NCI-H510A treated with DMSO at 0.1 percent for 48 hours (cell line): ENCODE data around the gene PLEKHH3.
"Not testable (repeated sequence)": the region's sequence is repeated elsewhere in the genome, so short reads cannot be mapped to it uniquely, and the experiment has no call there.

Experiments
- DNase-seq: peaks from one replicate; lab custom pipeline; 2025; lab: John Stamatoyannopoulos, UW

The PLEKHH3 gene

GRCh38 chr17:42629411-42630009 is 47.3 kb downstream of the PLEKHH3 start:
- no peak for DNase-seq

- not testable (repeated sequence) for DNase-seq
Measured at GRCh38 chr17:42627032-42627764, 49.6 kb downstream of the PLEKHH3 start.

DNA sequence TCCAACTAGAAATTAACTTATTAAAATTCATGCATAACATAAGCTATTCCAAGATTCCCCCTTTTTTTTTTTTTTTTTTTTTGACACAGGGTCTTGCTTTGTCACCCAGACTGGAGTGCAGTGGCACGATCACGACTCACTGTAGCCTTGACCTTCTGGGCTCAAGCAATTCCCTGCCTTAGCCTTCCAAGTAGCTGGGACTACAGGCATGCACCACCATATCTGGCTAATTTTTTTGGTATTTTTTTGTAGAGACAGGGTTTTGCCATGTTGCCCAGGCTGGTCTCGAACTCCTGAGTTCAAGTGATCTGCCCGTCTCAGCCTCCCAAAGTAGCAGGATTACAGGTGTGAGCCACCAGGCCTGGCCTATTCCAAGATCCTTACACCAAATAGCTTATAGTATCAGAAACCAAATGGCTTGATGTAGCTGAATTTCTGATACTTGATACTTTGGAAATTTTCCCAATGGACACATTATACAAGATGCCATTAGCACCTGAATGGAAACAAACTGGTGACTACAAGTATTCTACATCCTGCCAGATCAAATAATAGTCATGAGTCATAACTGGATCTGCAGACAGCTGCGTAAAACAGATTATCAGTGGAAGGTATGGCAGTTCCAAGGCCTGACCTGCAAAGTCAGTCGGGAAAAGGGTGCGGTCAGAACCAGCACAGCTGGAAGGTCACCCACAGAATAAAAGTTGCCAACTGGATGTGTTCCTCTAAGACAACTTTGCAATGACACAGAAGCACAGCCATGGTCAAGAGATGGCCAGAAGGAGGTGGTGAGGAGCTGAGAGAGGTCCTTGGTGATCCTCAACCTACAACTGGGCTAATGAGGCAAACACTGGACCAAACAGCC is 52.8 kb downstream of the PLEKHH3 start:
- peak; percentile 8 for DNase-seq

DNA sequence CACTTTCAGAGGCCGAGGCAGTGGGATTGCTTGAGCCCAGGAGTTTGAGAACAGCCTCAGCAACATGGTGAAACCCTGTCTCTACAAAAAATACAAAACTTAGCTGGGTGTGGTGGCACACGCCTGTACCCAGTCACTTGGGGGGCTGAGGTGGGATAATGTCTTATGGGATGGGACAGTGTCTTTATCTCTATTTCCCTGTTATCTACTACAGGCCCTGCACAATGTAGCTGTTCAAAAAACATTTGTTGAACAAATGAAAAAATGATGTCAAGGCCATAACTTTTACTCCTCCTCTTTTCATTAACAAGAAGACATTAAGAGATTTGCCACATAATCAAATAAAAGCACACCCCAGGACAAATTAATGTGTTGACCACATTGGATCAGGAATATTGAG is 53.5 kb downstream of the PLEKHH3 start:
- DNase-seq, result no peak

- not testable (repeated sequence) for DNase-seq
Measured at GRCh38 chr17:42621987-42622386, 54.8 kb downstream of the PLEKHH3 start.

DNA sequence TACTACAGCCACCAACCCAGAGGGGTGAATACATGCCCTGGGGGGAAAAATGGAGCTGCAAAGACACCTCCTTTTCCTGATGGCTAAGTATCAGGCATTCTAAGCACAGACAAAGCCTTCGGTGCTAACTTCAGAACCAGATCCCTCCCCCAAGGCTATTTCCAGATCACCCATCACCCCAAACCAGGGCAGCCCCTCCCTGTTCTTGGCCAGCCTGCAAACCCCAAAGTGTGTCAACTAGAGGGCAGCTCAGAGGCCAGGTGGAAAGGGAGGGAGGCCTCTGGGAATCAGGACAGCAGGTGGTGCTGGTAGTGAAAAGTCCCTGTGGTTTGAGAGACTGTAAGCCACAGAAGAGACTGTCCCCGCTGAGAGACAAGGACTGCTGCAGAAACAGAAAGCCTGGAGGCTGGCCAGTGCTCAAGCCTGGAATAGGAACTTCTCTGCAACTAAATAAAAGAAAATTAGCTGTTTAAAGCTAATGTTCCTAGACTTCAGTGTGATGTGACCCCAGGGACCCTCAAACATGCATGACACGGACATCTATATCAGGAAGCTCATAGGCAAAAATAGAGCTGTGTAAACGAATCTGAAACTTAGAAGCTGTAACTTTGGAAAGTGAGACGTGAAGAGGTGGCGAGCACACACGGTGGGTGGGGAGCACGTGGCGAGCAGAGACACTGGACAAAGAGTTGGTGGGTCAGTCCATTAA is 58.2 kb downstream of the PLEKHH3 start:
- peak; percentile 78 for DNase-seq

DNA sequence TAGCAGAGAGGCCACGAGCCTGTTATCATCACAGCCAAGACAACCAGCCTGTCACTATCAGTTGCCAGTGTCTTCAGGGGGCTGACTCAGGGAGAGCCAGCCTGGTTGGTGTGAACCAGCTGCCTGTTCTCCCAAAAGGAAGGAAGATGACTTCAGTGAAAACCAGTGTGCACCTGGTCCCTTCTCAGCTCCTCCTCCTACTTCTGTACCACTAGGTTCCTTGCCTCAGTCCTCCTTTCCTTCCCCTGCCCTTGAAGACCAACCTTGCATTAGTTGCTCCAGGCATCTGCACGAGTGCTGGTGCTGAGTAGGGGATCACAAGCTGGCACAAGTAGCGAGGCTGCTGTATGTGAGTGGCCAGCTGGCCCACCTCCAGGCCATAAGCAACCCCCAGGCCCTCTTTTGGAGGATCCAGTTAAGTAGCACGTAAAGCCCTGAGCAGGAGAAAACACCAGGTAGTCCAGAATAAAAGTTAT is 58.8 kb downstream of the PLEKHH3 start:
- no peak for DNase-seq
